SU-DHL-6 (cell line): ENCODE data around the gene RGMB.

ENCODE experiments used
- CTCF ChIP-seq: fragments of 200-600 bp; sonication (generic); IDR thresholded peaks from one replicate; pipeline ENCODE4 v1.5.1; 2017; ENCODE audit warnings: antibody characterized with exemption, mild to moderate bottlenecking, low read length, moderate library complexity; ENCODE audit not compliant: insufficient read depth, poor library complexity, severe bottlenecking
- EZH2phosphoT487 ChIP-seq: fragments of 200-600 bp; sonication (generic), shearing (Covaris generic); conservative IDR thresholded peaks from 2 replicates; pipeline ENCODE4 v1.6.1; 2018; ENCODE audit warnings: mild to moderate bottlenecking, antibody characterized with exemption, low read length, moderate library complexity, mixed read lengths

DNA sequence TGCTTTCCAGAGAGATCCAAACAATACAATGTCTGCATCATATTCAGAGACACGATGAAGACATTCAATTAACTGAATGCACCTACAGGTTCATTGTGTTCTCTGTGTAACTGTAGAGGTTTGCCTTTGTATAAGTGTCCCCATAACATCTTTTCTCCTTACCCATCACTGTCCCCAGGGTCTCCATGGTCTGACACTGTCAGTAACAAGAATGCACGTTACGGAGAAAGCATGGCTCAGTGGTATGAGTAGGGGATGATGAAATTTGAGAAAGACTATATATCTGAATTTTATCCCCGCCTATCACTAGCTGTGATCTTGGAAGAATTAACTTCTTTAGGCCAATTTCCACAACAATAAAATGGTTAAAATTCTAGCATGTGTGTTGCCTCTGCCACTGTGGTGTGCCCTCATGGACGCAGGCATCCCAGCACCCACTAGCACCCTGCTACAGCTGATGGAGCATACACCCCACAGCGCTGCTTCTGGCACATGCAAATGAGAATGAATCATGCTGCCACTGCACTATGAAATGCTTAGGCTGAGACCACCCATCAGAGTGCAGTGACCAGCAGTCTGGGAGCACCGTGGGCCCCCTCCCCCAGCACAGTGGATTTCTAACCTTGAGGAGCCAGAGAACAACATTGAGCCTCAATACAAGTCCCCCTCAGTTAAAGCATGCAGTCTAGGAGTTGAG is 54.3 kb downstream of the RGMB start:
- TF ChIP-seq CTCF (no peak), EZH2phosphoT487 (no peak)
